GM04503 (cell line): Measurements from ENCODE around the gene ANO4.
"Not testable (repeated sequence)": the region's sequence is repeated elsewhere in the genome, so short reads cannot be mapped to it uniquely, and the experiment has no call there.

Experiments
- DNase-seq: peaks from one replicate; pipeline ENCODE4 v3.0.0-alpha.2; 2012; ENCODE audit warnings: low read depth

ANO4 gene

GRCh38 chr12:100989509-100989908, 194.9 kb downstream of the ANO4 start:
- DNase-seq: not testable (repeated sequence)

GRCh38 chr12:100991102-100991501, 196.5 kb downstream of the ANO4 start:
- no peak for DNase-seq

GRCh38 chr12:100992194-100992593, 197.6 kb downstream of the ANO4 start:
- DNase-seq: no peak

- DNase-seq: no peak
Observed at GRCh38 chr12:100993916-100994450, 199.4 kb downstream of the ANO4 start.

- no peak for DNase-seq
Observed at GRCh38 chr12:100995201-100995600, 200.6 kb downstream of the ANO4 start.

GRCh38 chr12:100995771-100996170, 201.2 kb downstream of the ANO4 start:
- no peak for DNase-seq

- no peak for DNase-seq
Observed at GRCh38 chr12:101001669-101002068, 207.1 kb downstream of the ANO4 start.

- DNase-seq: no peak
Observed at GRCh38 chr12:101002696-101003419, 208.3 kb downstream of the ANO4 start.

GRCh38 chr12:101004898-101005297, 210.3 kb downstream of the ANO4 start:
- no peak for DNase-seq

GRCh38 chr12:101009274-101009673, 214.7 kb downstream of the ANO4 start:
- DNase-seq: no peak

- DNase-seq: no peak
Observed at GRCh38 chr12:101010896-101011295, 216.3 kb downstream of the ANO4 start.

- DNase-seq: no peak
Observed at GRCh38 chr12:101013993-101014392, 219.4 kb downstream of the ANO4 start.

GRCh38 chr12:101015044-101015443, 220.5 kb downstream of the ANO4 start:
- DNase-seq: no peak

- DNase-seq: peak; percentile 76
Observed at GRCh38 chr12:101018540-101018939, 224.0 kb downstream of the ANO4 start.

- DNase-seq: no peak
Observed at GRCh38 chr12:101019201-101019600, 224.6 kb downstream of the ANO4 start.

- no peak for DNase-seq
Observed at GRCh38 chr12:101019667-101020066, 225.1 kb downstream of the ANO4 start.

GRCh38 chr12:101021442-101021841, 226.9 kb downstream of the ANO4 start:
- DNase-seq: no peak

GRCh38 chr12:101021911-101022388, 227.4 kb downstream of the ANO4 start:
- DNase-seq: peak; percentile 95

- DNase-seq: no peak
Observed at GRCh38 chr12:101027200-101027599, 232.6 kb downstream of the ANO4 start.

GRCh38 chr12:101027816-101028215, 233.2 kb downstream of the ANO4 start:
- no peak for DNase-seq

- no peak for DNase-seq
Observed at GRCh38 chr12:101038289-101038871, 243.8 kb downstream of the ANO4 start.

GRCh38 chr12:101039848-101040531, 245.4 kb downstream of the ANO4 start:
- no peak for DNase-seq

GRCh38 chr12:101040936-101041335, 246.4 kb downstream of the ANO4 start:
- DNase-seq: no peak
